Neural crest cell (in vitro differentiated cells): ENCODE results near the gene BCL7B. TPM values are rescaled to one million over a fixed set of nuclear protein-coding genes. Genes with fewer than 3 reads are reported as not detected.

Experiments used
- DNase-seq: peaks from one replicate; pipeline ENCODE4 v3.0.0; 2021; ENCODE audit warnings: low read depth, mixed read lengths, low spot score
- H3K27ac Mint-ChIP-seq: one replicate; pipeline ENCODE4 v1.8.0; 2021; ENCODE audit warnings: mild to moderate bottlenecking, mixed read lengths; ENCODE audit not compliant: unreplicated experiment
- H3K27me3 Mint-ChIP-seq: 2 replicates; pipeline ENCODE4 v1.8.0; 2021; ENCODE audit warnings: low read depth, mild to moderate bottlenecking, mixed read lengths
- H3K36me3 Mint-ChIP-seq: 2 replicates; pipeline ENCODE4 v1.8.0; 2021; ENCODE audit warnings: low read depth, mild to moderate bottlenecking, mixed read lengths
- H3K4me1 Mint-ChIP-seq: 2 replicates; pipeline ENCODE4 v1.8.0; 2021; ENCODE audit warnings: mixed read lengths
- H3K4me3 Mint-ChIP-seq: one replicate; pipeline ENCODE4 v1.8.0; 2021; ENCODE audit warnings: mild to moderate bottlenecking, mixed read lengths
- H3K9me3 Mint-ChIP-seq: 2 replicates; pipeline ENCODE4 v1.8.0; 2021; ENCODE audit warnings: mixed read lengths
- CTCF ChIP-seq: fragments of 200-600 bp; sonication (generic); conservative IDR thresholded peaks from 2 replicates; pipeline ENCODE4 v1.5.0; 2021; ENCODE audit warnings: antibody characterized with exemption, mild to moderate bottlenecking
- total RNA-seq: library from RNA; stranded (reverse); gene quantifications from 2 replicates; pipeline ENCODE4 v1.2.1, GENCODE V29; 2021

Gene BCL7B
- total RNA-seq, 1 donor from 2014 or later, result 51.6 TPM

GRCh38 chr7:73578342-73579128 lies 21.0 kb upstream of the BCL7B start, which contains the start of gene TBL2:
TSS of gene TBL2 (minus strand) at chr7:73578579. CDS start at chr7:73578549, 30 bp downstream.
- TF ChIP-seq CTCF, result no peak
- H3K4me1 Mint-ChIP-seq, result peaks cover 29% of the 10 kb centered on the region
- H3K9me3 Mint-ChIP-seq, result no peaks in the 10 kb centered on the region
- DNase-seq, result peak; percentile 99
- H3K4me3 Mint-ChIP-seq, result peak within 1 kb of the TSS; percentile 88
- no peaks in the 10 kb centered on the region for H3K27me3 Mint-ChIP-seq
- peak within 1 kb of the TSS; percentile 95 for H3K27ac Mint-ChIP-seq
- H3K36me3 Mint-ChIP-seq, result peaks cover 5% of the 10 kb centered on the region

- H3K4me3 Mint-ChIP-seq, result peak overlapping the region; percentile 88
- H3K4me1 Mint-ChIP-seq, result peaks cover 29% of the 10 kb centered on the region
- no peak for DNase-seq
- peak overlapping the region; percentile 81 for H3K27ac Mint-ChIP-seq
- H3K36me3 Mint-ChIP-seq, result peaks cover 5% of the 10 kb centered on the region
- H3K9me3 Mint-ChIP-seq, result no peaks in the 10 kb centered on the region
- no peaks in the 10 kb centered on the region for H3K27me3 Mint-ChIP-seq
- TF ChIP-seq CTCF, result no peak
Observed at GRCh38 chr7:73577627-73578341, 20.3 kb upstream of the BCL7B start.

- Mint-ChIP-seq H3K9me3 (no peaks in the 10 kb centered on the region), H3K36me3 (peaks cover 16% of the 10 kb centered on the region), H3K27me3 (no peaks in the 10 kb centered on the region), H3K4me3 (peak overlapping the region; percentile 17), H3K4me1 (peaks cover 19% of the 10 kb centered on the region), H3K27ac (no peak overlapping the region)
- no peak for TF ChIP-seq CTCF
- DNase-seq, result no peak
Observed at GRCh38 chr7:73573791-73574190, 16.3 kb upstream of the BCL7B start.

GRCh38 chr7:73573276-73573675 lies 15.8 kb upstream of the BCL7B start:
- H3K4me1 Mint-ChIP-seq, result peaks cover 15% of the 10 kb centered on the region
- H3K9me3 Mint-ChIP-seq, result no peaks in the 10 kb centered on the region
- DNase-seq, result no peak
- no peak overlapping the region for H3K4me3 Mint-ChIP-seq
- H3K27me3 Mint-ChIP-seq, result no peaks in the 10 kb centered on the region
- TF ChIP-seq CTCF, result no peak
- H3K36me3 Mint-ChIP-seq, result peaks cover 16% of the 10 kb centered on the region
- no peak overlapping the region for H3K27ac Mint-ChIP-seq

GRCh38 chr7:73572767-73573186 lies 15.3 kb upstream of the BCL7B start:
- Mint-ChIP-seq H3K4me3 (no peak overlapping the region), H3K4me1 (peaks cover 13% of the 10 kb centered on the region), H3K27ac (no peak overlapping the region), H3K9me3 (no peaks in the 10 kb centered on the region), H3K27me3 (no peaks in the 10 kb centered on the region), H3K36me3 (peaks cover 16% of the 10 kb centered on the region)
- no peak for TF ChIP-seq CTCF
- no peak for DNase-seq
